Thymus (tissue), 11 donors: ENCODE results near the gene GPR153. TPM values are rescaled to one million over a fixed set of nuclear protein-coding genes. Genes with fewer than 3 reads are reported as not detected.

Experiments used
- DNase-seq, 9 donors: peaks; one replicate each; pipeline ENCODE4 v3.0.0-alpha.2; 2013; ENCODE audit warnings: low spot score in 9 of 9, low read depth in 6 of 9, missing footprints in 1 of 9
- H3K27ac ChIP-seq, 2 donors: one replicate each; pipeline ENCODE4 v1.5.1; 2013; ENCODE audit warnings: control low read depth in 1 of 2, low read depth in 1 of 2, low read length in 1 of 2, mild to moderate bottlenecking in 1 of 2, moderate library complexity in 1 of 2
- H3K27me3 ChIP-seq, 2 donors: one replicate each; pipeline ENCODE4 v1.5.1; 2013; ENCODE audit warnings: low read length in 1 of 2; ENCODE audit not compliant: control insufficient read depth in 2 of 2, insufficient read depth in 1 of 2
- H3K36me3 ChIP-seq, 2 donors: one replicate each; pipeline ENCODE4 v1.5.1; 2013; ENCODE audit warnings: low read length in 1 of 2, mild to moderate bottlenecking in 1 of 2, moderate library complexity in 1 of 2; ENCODE audit not compliant: control insufficient read depth in 2 of 2, insufficient read depth in 2 of 2
- H3K4me1 ChIP-seq, 2 donors: one replicate each; pipeline ENCODE4 v1.5.1; 2013; ENCODE audit warnings: low read length in 2 of 2; ENCODE audit not compliant: control insufficient read depth in 2 of 2, insufficient read depth in 2 of 2
- H3K4me3 ChIP-seq, 2 donors: one replicate each; pipeline ENCODE4 v1.5.1; 2013; ENCODE audit warnings: low read length in 2 of 2, control low read depth in 1 of 2, mild to moderate bottlenecking in 1 of 2
- H3K9me3 ChIP-seq, 2 donors: one replicate each; pipeline ENCODE4 v1.5.1; 2013; ENCODE audit warnings: low read length in 1 of 2, mild to moderate bottlenecking in 1 of 2; ENCODE audit not compliant: control insufficient read depth in 2 of 2, insufficient read depth in 1 of 2
- WGBS: extraction: QIAGEN DNeasy Blood & Tissue Kit; methylation state at CpG from one replicate; pipeline ENCODE4 v1.1.7; 2013; 5-methylcytosine and 5-hydroxymethylcytosine counted together
- polyA plus RNA-seq: library from polyadenylated mRNA; stranded (reverse); fragments of 200-250 nt; gene quantifications from one replicate; pipeline ENCODE4 v1.2.3, GENCODE V29; 2013
- total RNA-seq: library from RNA; stranded (reverse); fragments of 120-200 nt; gene quantifications from one replicate; pipeline ENCODE4 v1.2.4, GENCODE V29; 2013
- donor health status: healthy.

GPR153 gene
- total and polyA plus RNA-seq, 2 donors: 1.7 to 5.6 TPM

- H3K4me1 ChIP-seq: peaks cover 4 to 9% of the 10 kb centered on the region in 2 donors
- no peaks in the 10 kb centered on the region for H3K36me3 ChIP-seq
- no peak overlapping the region for H3K27ac ChIP-seq
- DNase-seq: no peak
- H3K27me3 ChIP-seq: peaks cover 61 to 85% of the 10 kb centered on the region in 2 donors
- H3K9me3 ChIP-seq: no peaks in the 10 kb centered on the region
- WGBS: 69% methylated on average over 19 of the region's 19 CpGs
- H3K4me3 ChIP-seq: no peak overlapping the region
Observed at GRCh38 chr1:6207075-6207885, 53.6 kb downstream of the GPR153 start.

DNA sequence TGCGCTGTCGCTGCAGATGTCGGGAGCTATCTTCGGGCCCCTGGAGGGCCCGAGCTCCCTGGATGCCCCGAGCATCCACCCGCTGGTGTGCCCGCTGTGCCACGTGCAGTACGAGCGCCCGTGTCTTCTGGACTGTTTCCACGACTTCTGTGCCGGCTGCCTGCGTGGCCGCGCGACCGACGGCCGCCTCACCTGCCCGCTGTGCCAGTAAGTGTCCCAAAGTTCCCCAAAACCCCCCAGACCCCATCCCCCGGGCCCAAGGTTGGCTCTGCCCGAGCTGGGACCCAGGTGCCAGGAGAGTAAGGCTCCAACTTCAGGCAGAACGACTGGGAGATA, 54.4 kb downstream of the GPR153 start:
- H3K4me1 ChIP-seq: peaks cover 4 to 9% of the 10 kb centered on the region in 2 donors
- H3K27me3 ChIP-seq: peaks cover 57 to 80% of the 10 kb centered on the region in 2 donors
- H3K9me3 ChIP-seq: no peaks in the 10 kb centered on the region
- 11% methylated on average over 25 of the region's 25 CpGs for WGBS
- H3K27ac ChIP-seq: no peak overlapping the region
- no peaks in the 10 kb centered on the region for H3K36me3 ChIP-seq
- H3K4me3 ChIP-seq: peak overlapping the region in 1 of 2 donors; percentile 39
- no peak for DNase-seq

GRCh38 chr1:6205849-6206519, 54.9 kb downstream of the GPR153 start, which contains the start of gene RNF207:
TSS of gene RNF207 (plus strand) at chr1:6206119. CDS start at chr1:6206536, 417 bp downstream.
- 2% methylated on average over 66 of the region's 66 CpGs for WGBS
- H3K27me3 ChIP-seq: peaks cover 57 to 75% of the 10 kb centered on the region in 2 donors

DNA sequence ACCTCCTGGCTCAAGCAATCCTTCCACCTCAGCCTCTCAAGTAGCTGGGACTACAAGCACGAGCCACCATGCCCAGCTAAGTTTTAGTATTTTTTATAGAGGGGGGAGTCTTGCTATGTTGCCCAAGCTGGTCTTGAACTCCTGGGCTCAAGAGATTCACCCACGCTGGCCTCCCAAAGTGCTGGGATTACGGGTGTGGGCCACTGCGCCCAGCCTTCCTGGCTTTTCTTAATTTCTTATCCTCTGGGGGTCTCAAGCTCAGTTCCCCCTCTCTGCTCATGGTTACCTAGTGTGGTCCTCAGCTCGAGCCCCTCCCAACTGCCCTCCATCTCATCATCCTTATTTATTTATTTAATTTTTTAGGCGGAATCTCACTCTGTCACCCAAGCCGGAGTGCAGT, 58.6 kb downstream of the GPR153 start:
- peaks cover 2 to 3% of the 10 kb centered on the region in 2 donors for H3K36me3 ChIP-seq
- H3K4me1 ChIP-seq: peaks cover 13 to 14% of the 10 kb centered on the region in 2 donors
- no peak overlapping the region for H3K4me3 ChIP-seq
- H3K9me3 ChIP-seq: no peaks in the 10 kb centered on the region
- H3K27me3 ChIP-seq: peaks cover 26 to 38% of the 10 kb centered on the region in 2 donors
- no peak overlapping the region for H3K27ac ChIP-seq
- WGBS: 94% methylated on average over 7 of the region's 7 CpGs
- DNase-seq: no peak

More at GRCh38 chr1:6205849-6206519, 54.9 kb downstream of the GPR153 start, which contains the start of gene RNF207:
- Histone ChIP-seq H3K27ac (peak within 1 kb of the TSS in 1 of 2 donors; percentile 18), H3K4me1 (peaks cover 4 to 9% of the 10 kb centered on the region in 2 donors), H3K4me3 (peak within 1 kb of the TSS; percentile 26 to 39), H3K36me3 (no peaks in the 10 kb centered on the region), H3K9me3 (no peaks in the 10 kb centered on the region)
- no peak for DNase-seq

- DNase-seq: no peak
- Histone ChIP-seq H3K9me3 (no peaks in the 10 kb centered on the region), H3K4me1 (peaks cover 13 to 14% of the 10 kb centered on the region in 2 donors), H3K36me3 (peaks cover 10 to 17% of the 10 kb centered on the region in 2 donors), H3K4me3 (peak overlapping the region; percentile 81 to 82), H3K27me3 (peaks cover 6 to 19% of the 10 kb centered on the region in 2 donors), H3K27ac (peak overlapping the region; percentile 32 to 72)
- 88% methylated on average over 10 of the region's 10 CpGs for WGBS
Observed at GRCh38 chr1:6200188-6200809, 60.6 kb downstream of the GPR153 start.

DNA sequence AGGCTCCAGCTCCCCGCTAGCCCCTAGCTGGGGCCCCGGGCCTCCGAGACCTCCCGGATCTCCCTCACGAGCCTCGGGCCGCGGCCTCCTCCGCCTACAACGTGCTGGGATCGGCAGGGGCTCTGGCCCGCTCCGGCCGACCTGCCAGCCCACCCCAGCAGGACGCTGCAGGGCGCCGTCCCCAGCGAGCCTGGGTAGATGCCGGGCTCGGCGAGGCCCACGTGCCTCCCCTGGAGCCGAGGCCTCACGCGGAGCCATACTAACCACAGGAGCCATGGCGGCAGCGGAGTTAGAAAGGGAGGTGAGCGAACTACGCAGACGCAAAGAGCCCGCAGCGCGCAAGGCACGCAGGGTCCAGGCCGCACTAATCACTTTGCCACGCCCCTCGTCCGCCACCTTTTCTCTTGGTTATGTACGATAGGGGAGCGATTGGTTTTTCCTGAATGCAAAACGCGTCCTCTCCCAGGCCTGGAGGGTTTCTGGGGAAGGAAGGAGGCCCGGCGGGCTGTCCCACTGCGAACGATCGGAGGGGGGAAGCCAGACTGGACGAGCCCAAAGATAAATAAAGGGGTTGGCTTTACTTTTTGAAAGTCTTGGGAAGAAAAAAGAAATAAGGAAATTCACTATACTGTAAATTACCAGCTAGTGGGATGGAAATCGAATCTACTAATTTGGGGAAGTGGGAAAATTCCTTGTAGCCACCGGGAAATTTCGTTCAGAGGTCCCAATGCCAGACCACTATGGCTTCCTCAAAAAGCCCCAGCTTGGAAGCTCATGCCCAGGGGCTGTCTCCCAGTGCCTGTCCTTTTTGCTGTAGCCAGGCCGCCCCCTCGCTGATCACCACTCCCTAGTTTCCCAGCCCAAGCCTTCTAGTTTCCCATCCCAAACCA, 61.4 kb downstream of the GPR153 start, which contains the start of gene RPL22:
Gene RPL22 (minus strand): TSS at position 298 of the 890 bp plus-strand sequence. CDS start 22 bp downstream, at position 276.
- Histone ChIP-seq H3K9me3 (no peaks in the 10 kb centered on the region), H3K4me3 (peak within 1 kb of the TSS; percentile 81 to 82), H3K27ac (peak within 1 kb of the TSS; percentile 72 to 87), H3K27me3 (peaks cover 0 to 11% of the 10 kb centered on the region in 2 donors), H3K36me3 (peaks cover 12 to 20% of the 10 kb centered on the region in 2 donors), H3K4me1 (peaks cover 9 to 12% of the 10 kb centered on the region in 2 donors)
- DNase-seq: peak; percentile 93 to 99 (median 98)
- 3% methylated on average over 53 of the region's 53 CpGs for WGBS

DNA sequence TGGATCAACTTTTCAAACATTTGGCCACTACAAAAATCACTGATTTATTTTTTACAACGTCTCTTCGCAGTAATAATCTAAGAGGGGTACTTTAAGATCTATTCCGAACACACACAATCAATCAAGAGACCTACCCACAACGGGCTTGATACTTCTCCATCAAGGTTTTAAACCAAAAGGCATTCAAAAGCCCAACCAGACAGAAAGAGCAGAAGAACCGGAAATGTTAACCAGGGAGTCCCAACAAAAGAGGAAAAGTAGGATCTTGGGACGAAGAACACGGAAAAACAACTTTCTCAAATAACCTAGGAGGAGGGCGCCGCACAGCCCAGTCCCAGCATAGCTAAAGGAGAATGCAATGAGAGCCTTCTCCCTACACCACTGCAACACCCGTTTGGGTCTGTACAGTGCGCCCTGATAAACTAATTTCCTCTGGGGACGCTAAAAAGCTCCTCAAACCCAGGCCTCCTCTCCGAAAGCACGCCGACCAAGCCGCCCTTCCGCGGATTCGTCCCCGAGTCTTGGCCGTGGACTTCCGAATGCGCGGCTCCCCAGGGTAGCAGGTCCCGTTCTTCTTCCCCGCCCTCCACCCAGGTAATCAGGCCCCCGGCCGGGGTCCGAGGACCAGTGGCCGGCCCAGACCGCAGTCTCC, 62.1 kb downstream of the GPR153 start:
- Histone ChIP-seq H3K27me3 (peaks cover 0 to 6% of the 10 kb centered on the region in 2 donors), H3K4me3 (peak overlapping the region; percentile 81 to 82), H3K4me1 (peaks cover 9 to 12% of the 10 kb centered on the region in 2 donors), H3K27ac (peak overlapping the region; percentile 38 to 87), H3K36me3 (peaks cover 20 to 25% of the 10 kb centered on the region in 2 donors), H3K9me3 (no peaks in the 10 kb centered on the region)
- 1% methylated on average over 31 of the region's 31 CpGs for WGBS
- no peak for DNase-seq
